ENCODE measurements around the gene CDC14B. TPM values are rescaled to one million over a fixed set of nuclear protein-coding genes. Genes with fewer than 3 reads are reported as not detected.
A peak's percentile ranks its signal among the peaks of the same experiment; 100 is the strongest.
"Not testable (repeated sequence)": the region's sequence is repeated elsewhere in the genome, so short reads cannot be mapped to it uniquely, and the experiment has no call there.

CDC14B gene
- total RNA-seq = 25.3 TPM

DNA sequence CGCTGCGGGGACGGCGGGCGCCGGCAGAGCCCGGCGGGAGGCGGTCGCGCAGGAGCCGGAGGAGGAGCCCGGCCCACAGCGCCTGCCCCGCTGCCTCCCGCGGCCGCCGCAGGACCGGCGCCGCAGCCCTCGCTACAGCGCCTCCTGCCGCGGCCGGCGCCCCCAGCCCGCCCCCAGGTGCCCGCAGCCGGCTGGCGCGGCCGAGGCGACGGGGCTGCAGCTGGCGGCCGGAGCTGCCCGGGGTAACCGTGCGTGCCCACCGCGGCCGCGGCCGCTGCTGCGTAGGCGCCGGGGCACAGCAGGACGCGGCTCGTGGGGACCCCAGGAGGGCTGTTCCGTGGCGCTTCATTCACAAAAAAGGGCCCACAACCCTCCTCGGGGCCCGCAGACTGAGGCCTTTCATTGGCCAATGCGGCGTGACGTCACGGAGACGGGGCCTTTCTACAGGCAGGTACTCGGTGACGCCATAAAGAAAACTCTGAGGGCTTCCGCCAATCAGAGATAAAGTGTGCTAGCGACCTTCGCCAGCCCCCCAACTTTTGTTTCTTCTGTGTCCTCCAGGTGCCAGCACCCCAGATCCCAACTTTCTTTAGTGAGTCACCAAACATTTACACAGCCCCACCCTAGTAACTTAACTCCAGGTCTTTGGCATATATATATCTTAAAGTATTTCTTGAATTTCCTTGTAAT is at the start of gene CDC14B:
Gene CDC14B, minus strand, starts transcription at position 353 of the 690 bp plus-strand sequence. CDS start 465 bp downstream, outside the sequence.
- DNase-seq = peak; percentile 82

- DNase-seq = no peak
Measured at GRCh38 chr9:96668868-96669534, 49.4 kb upstream of the CDC14B start.

DNA sequence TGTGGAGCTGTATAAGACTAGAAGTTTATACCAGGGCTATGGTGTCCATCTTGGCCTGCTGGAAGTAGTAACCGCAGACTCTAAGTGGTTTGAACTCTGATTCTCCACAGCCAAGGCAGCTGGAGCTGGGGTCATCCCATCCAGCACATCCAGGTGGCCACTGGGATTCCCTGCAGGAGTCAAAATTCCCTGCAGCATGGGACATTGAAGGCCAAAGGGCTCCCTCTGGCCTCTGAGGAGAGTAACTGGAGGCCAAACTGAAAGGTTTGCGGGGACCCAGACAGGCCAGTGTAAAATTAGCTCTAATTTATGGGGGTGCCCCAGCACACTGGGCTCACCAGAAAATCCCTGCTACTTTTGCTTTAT is 47.7 kb upstream of the CDC14B start:
- no peak for DNase-seq

DNA sequence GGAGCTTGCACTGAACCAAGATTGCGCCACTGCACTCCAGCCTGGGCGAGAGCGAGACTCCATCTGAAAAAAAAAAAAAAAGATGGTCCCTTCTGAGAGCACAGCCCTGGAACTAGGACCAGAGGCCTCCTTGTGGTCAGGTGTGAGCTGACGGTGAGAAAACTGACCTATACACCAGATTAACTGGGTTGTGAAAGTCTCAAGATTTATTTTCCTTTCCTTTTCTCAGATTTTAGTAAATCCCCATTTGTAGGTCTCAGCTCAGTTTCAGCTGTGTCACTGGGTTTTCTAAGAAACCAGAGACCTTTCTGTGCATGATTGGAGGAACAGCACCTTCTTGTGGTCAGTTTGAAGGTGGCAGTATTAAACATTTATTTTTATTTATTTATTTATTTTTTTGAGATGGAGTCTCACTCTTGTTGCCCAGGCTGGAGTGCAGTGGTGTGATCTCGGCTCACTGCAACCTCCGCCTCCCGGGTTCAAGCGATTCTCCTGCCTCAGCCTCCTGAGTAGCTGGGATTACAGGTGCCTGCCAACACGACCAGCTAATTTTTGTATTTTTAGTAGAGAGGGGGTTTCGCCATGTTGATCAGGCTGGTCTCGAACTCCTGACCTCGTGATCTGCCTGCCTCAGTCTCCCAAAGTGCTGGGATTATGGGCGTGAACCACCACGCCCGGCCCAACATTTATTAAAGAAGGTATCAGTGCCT is 47.2 kb upstream of the CDC14B start:
- not testable (repeated sequence) for DNase-seq

- no peak for DNase-seq
Measured at GRCh38 chr9:96665789-96666188, 46.1 kb upstream of the CDC14B start.

DNA sequence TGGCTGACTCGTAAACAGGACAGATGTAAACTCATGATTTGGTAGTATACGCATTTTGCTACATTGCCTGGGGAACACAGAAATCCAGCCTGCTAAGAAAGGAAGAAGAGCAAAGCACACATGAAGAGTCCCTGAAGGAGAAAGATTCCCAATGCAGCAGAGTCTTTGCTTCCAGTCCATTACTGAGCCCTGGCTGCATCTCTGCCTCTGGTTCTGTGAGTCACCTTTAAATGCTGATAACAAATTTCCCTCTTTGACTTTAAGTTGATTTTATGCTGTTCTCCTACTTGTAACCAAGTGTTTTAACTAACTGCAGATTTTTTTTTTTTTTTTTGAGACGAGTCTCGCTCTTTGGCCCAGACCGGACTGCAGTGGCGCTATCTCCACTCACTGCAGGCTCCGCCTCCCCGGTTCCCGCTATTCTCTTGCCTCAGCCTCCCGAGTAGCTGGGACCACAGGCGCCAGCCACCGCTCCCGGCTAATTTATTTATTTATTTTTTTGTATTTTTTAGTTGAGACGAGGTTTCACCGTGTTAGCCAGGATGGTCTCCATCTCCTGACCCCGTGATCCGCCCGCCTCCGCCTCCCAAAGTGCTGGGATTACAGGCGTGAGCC is 44.0 kb upstream of the CDC14B start:
- DNase-seq = no peak

- no peak for DNase-seq
Measured at GRCh38 chr9:96661711-96662110, 42.1 kb upstream of the CDC14B start.

DNA sequence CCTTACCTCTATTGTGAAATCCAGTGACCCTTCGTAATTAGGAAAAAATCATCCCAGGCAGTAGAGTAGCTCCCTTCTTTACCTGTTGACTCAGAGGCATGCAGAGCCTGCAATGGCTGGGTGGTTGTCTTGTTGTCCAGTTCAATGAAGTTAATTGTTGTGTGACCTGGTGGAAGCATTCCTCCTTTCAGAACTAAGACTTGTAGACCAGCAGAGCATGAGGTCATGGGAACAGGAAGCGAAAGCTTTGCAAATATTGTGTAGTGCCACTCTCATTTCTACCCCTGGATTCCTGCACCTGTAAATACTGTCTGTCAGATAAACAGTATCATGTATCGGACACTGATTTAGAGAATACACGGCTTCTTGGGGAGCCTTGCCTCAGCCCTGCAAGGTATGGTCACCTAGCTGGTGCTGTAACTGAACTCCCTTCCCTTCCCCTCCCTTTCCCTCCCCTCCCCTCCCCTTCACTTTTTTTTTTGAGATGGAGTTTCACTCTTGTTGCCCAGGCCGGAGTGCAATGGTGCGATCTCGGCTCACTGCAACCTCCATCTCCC is 41.1 kb upstream of the CDC14B start:
- no peak for DNase-seq

GRCh38 chr9:96655198-96655851 is 35.7 kb upstream of the CDC14B start, which contains the start of gene PRXL2C:
Gene PRXL2C, minus strand, starts transcription at chr9:96655317. Its CDS starts 36 bp downstream, at chr9:96655281.
- DNase-seq = peak; percentile 50

- DNase-seq = peak; percentile 75
Measured at GRCh38 chr9:96654450-96655197, 35.0 kb upstream of the CDC14B start.

DNA sequence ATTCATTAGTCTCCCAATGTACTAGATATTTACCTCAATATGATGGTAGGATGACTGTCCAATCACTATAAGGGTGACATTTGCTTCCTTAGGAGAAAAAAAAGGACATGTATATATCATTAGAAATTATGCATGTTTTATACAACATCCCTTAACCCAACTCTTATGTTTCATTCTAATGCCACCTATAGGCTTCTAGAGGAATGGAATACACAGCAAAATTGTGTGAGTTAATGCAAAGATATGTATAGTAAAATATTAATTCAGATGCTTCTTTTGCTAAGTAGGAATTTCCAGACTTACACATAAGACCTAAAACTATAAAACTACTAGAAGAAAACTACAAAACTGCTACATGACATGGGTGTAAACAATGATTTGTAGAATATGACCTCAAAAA is 32.0 kb upstream of the CDC14B start:
- no peak for DNase-seq

GRCh38 chr9:96649620-96650324 is 30.1 kb upstream of the CDC14B start:
- no peak for DNase-seq

GRCh38 chr9:96646081-96646991 is 26.7 kb upstream of the CDC14B start:
- DNase-seq = no peak

DNA sequence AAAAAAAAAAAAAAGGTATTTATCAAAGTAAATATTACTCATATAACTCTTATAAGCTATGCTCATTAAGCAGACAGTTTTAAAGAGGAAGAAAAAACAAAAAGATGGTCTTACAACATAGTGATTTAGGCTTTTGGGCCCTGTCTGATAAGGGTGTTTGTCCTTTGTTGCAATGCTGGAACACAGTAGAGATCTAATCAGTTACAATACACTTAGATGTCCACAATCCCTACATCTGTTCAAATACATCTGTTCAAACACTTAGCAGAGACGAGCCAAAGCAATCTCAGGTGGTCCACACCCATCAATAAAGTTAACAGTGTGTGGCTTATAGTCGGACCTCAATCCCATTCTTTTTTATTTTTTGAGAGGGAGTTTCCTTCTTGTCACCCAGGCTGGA is 24.5 kb upstream of the CDC14B start:
- DNase-seq = no peak

GRCh38 chr9:96641514-96641913 is 21.9 kb upstream of the CDC14B start:
- no peak for DNase-seq

DNA sequence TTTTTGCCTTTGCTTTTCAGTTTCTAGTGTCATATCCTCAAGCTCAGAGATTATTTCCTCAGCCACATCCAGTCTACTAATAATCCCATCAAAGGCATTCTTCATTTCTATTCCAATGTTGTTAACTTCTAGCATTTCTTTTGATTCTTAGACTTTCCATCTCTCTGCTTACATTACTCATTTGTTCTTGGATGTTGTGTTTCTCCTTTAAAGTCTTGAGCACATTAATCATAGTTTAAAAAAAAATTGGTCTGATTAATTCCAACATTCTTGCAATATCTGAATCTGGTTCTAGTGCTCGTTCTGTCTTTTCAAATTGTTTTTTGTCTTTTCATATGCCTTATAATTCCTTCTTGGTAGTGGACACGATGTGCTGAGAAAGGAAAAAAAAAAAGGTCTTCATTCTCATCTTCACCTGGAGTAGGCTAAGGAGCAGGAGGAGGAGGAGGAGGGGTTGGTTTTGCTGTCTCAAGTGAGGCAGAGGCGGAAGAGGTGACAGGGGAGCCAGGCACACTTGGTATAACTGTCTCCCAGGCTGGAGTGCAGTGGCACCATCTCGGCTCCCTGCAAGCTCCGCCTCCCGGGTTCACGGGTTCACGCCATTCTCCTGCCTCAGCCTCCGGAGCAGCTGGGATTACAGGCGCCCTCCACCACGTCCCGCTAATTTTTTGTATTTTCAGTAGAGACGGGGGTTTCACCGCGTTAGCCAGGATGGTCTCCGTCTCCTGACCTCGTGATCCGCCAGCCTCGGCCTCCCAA is 19.1 kb upstream of the CDC14B start:
- DNase-seq = no peak

DNA sequence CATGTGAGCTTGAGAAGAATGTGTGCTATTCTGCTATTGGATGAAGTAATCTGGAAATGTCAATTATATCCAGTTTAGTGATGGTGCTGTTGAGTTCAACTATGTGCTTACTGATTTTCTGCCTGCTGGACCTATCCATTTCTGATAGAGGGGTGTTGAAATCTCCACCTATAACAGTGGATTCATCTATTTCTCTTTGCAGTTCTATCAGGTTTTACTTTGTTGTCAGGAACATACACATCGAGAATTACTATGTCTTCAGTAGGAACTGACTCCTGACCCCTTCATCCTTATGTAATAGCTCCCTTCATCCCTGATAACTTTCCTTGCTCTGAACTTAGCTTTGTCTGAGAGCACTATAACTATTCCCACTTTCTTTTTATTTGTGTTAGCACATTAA is 16.7 kb upstream of the CDC14B start:
- no peak for DNase-seq

GRCh38 chr9:96633579-96633978 is 13.9 kb upstream of the CDC14B start:
- DNase-seq = not testable (repeated sequence)

- no peak for DNase-seq
Measured at GRCh38 chr9:96626912-96627311, 7.3 kb upstream of the CDC14B start.
